DOHH2 (cell line): ENCODE measurements around the gene ZNF185.

Experiments
- H3F3A ChIP-seq: fragments of 200-600 bp; sonication (generic), shearing (Covaris generic); 2 replicates; pipeline ENCODE4 v1.6.0; 2016; ENCODE audit warnings: antibody characterized with exemption, mild to moderate bottlenecking; ENCODE audit not compliant: control insufficient read depth, insufficient read depth
- H3K27ac ChIP-seq: fragments of 200-600 bp; sonication (generic); 2 replicates; pipeline ENCODE4 v1.5.1; 2014; ENCODE audit warnings: low read depth, mild to moderate bottlenecking, low read length, moderate library complexity
- H3K27me3 ChIP-seq: fragments of 200-600 bp; sonication (generic); 2 replicates; pipeline ENCODE4 v1.6.1; 2014; ENCODE audit warnings: mild to moderate bottlenecking, low read length, mixed read lengths; ENCODE audit not compliant: control insufficient read depth
- H3K36me3 ChIP-seq: fragments of 200-600 bp; sonication (generic); 2 replicates; pipeline ENCODE4 v1.6.1; 2014; ENCODE audit warnings: mild to moderate bottlenecking, low read length, moderate library complexity, mixed read lengths; ENCODE audit not compliant: control insufficient read depth
- H3K4me1 ChIP-seq: fragments of 200-600 bp; sonication (generic); 2 replicates; pipeline ENCODE4 v1.6.1; 2014; ENCODE audit warnings: mild to moderate bottlenecking, low read length, mixed read lengths; ENCODE audit not compliant: control insufficient read depth
- H3K4me2 ChIP-seq: fragments of 200-600 bp; sonication (generic); 2 replicates; pipeline ENCODE4 v1.6.0; 2014; ENCODE audit warnings: mild to moderate bottlenecking, low read length, moderate library complexity
- H3K4me3 ChIP-seq: fragments of 200-600 bp; sonication (generic); 2 replicates; pipeline ENCODE4 v1.5.1; 2014; ENCODE audit warnings: mild to moderate bottlenecking, low read length, mixed read lengths
- H3K79me2 ChIP-seq: fragments of 200-600 bp; sonication (generic); 2 replicates; pipeline ENCODE4 v1.6.1; 2014; ENCODE audit warnings: mild to moderate bottlenecking, low read length, mixed read lengths; ENCODE audit not compliant: control insufficient read depth
- H3K9me2 ChIP-seq: fragments of 200-600 bp; sonication (generic); replicated peaks from 2 replicates; pipeline ENCODE4 v1.6.1; 2014; ENCODE audit warnings: mild to moderate bottlenecking, low read length, mixed read lengths; ENCODE audit not compliant: control insufficient read depth
- H3K9me3 ChIP-seq: fragments of 200-600 bp; sonication (generic); 2 replicates; pipeline ENCODE4 v1.6.1; 2014; ENCODE audit warnings: antibody characterized with exemption, low read length, mixed read lengths; ENCODE audit not compliant: control insufficient read depth, insufficient read depth
- H4K20me1 ChIP-seq: fragments of 200-600 bp; sonication (generic); 2 replicates; pipeline ENCODE4 v1.6.0; 2014; ENCODE audit warnings: low read depth, mild to moderate bottlenecking, antibody characterized with exemption, low read length, moderate library complexity; ENCODE audit not compliant: control insufficient read depth, insufficient read depth
- EZH2phosphoT487 ChIP-seq: fragments of 200-600 bp; sonication (generic); IDR thresholded peaks from 2 replicates; pipeline ENCODE4 v1.6.1; 2017; ENCODE audit warnings: borderline replicate concordance, mild to moderate bottlenecking, antibody characterized with exemption, low read length, moderate library complexity, mixed read lengths
- TF ChIP-seq, protein P1 (sequence below): fragments of 200-600 bp; sonication (generic); IDR thresholded peaks from one replicate; pipeline ENCODE4 v1.5.1; 2014; ENCODE audit warnings: antibody characterized with exemption, mild to moderate bottlenecking, low read depth, low read length; ENCODE audit not compliant: poor library complexity, severe bottlenecking

Gene ZNF185

DNA sequence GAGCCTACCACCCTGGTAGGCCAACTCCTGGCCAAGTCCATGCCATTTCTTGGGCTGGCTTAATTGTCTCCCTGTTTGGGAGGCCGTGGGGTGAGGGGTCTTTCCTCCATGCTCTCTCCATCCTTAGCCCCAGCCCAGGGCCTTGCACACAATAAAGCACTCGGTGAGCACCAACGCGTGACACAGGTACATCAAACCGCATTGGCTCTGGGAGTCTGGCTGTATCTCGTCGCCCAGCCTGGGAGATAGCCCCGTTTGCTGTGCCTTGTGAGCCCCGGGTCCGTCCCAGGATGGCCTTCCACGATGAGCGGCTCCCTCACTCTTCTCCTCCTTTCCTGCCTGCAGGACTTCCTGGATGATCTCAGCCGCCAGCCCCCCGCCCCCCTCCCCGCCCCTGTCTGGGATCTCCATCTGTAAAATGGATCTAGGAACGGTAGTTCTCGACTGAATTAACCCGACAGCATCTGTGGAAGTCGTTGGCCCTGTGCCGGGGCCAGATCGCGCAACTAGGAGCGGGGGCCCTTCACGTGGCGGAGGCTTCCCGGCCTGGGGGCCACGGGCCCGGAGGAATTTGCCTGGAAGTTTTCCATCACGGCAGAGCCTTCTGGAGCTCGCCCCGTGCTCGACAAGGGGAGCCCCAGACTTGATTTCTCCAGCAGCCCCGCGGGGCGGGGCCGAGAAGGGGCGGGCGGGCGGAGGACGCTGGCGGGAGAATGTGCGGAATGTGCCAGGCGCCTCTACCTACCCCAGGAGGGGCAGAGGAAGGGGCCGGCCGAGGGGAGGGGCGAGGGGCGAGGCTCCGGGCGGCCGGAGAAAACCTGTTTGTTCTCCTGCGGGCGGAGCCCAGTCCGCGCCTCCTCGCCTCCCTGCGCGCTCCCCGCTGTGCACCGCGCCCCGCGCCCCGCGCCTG is at the start of gene ZNF185:
TSS of gene ZNF185 (plus strand) at position 846 of the 910 bp plus-strand sequence. CDS start 16,423 bp downstream, outside the sequence.
- Histone ChIP-seq H3K36me3 (no peaks in the 10 kb centered on the region), H3K9me2 (no peaks in the 10 kb centered on the region), H4K20me1 (no peaks in the 10 kb centered on the region), H3K4me2 (no peak within 1 kb of the TSS), H3K27ac (no peak within 1 kb of the TSS), H3K79me2 (no peaks in the 10 kb centered on the region), H3F3A (no peaks in the 10 kb centered on the region), H3K9me3 (no peaks in the 10 kb centered on the region), H3K4me3 (no peak within 1 kb of the TSS), H3K27me3 (no peaks in the 10 kb centered on the region), H3K4me1 (no peaks in the 10 kb centered on the region)
- no peak for TF ChIP-seq EZH2phosphoT487
- TF ChIP-seq, protein P1, sequence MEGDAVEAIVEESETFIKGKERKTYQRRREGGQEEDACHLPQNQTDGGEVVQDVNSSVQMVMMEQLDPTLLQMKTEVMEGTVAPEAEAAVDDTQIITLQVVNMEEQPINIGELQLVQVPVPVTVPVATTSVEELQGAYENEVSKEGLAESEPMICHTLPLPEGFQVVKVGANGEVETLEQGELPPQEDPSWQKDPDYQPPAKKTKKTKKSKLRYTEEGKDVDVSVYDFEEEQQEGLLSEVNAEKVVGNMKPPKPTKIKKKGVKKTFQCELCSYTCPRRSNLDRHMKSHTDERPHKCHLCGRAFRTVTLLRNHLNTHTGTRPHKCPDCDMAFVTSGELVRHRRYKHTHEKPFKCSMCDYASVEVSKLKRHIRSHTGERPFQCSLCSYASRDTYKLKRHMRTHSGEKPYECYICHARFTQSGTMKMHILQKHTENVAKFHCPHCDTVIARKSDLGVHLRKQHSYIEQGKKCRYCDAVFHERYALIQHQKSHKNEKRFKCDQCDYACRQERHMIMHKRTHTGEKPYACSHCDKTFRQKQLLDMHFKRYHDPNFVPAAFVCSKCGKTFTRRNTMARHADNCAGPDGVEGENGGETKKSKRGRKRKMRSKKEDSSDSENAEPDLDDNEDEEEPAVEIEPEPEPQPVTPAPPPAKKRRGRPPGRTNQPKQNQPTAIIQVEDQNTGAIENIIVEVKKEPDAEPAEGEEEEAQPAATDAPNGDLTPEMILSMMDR: no peak

DNA sequence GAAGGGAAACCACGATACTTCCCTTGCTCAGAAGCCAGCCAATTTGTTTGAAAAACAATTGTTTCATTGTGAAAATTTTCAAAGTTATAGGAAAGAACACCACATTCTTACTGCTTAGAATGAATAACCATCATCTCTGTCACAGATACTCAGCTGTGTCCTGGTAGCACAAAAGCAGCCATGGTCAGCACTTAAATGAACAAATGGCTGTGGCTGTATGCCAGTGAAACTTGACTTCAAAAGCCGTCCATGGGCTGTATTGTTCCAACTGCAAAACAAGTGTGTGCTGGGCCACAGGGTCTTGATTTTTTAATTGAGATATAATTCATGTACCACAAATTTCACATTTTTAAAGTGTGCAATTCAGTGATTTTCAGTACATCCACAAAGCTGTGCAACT is 47.4 kb upstream of the ZNF185 start:
- TF ChIP-seq, protein P1: no peak
- TF ChIP-seq EZH2phosphoT487: no peak
- no peaks in the 10 kb centered on the region for H3K9me3 ChIP-seq
- H4K20me1 ChIP-seq: no peaks in the 10 kb centered on the region
- H3K4me1 ChIP-seq: no peaks in the 10 kb centered on the region
- no peak overlapping the region for H3K27ac ChIP-seq
- no peaks in the 10 kb centered on the region for H3K27me3 ChIP-seq
- H3K4me2 ChIP-seq: no peak overlapping the region
- H3K79me2 ChIP-seq: peaks cover 4% of the 10 kb centered on the region
- peaks cover 33% of the 10 kb centered on the region for H3K36me3 ChIP-seq
- H3K4me3 ChIP-seq: no peak overlapping the region
- no peaks in the 10 kb centered on the region for H3F3A ChIP-seq
- no peaks in the 10 kb centered on the region for H3K9me2 ChIP-seq

DNA sequence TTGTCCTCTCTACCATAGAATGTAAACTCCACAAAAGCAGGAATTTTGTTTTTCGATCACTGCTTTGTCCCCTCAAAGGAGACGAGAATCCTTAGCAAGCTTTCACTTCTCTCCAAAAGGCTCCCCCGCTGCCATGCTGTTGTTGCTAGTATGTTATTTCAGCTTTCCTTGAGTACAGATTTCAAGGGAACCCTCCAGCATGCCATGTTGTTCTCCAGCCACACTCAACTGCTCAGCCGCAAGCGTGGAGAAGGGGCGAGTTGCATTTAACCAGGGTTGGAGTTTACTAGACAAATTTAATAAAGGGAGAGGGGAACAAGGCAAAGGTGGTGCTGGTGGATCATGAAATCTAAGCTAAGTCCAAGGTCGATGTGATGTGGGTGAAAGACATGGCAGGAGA is 43.9 kb upstream of the ZNF185 start:
- Histone ChIP-seq H3F3A (no peaks in the 10 kb centered on the region), H4K20me1 (no peaks in the 10 kb centered on the region), H3K79me2 (no peaks in the 10 kb centered on the region), H3K36me3 (peaks cover 31% of the 10 kb centered on the region; the same call in 1 of the 2 replicates), H3K27ac (no peak overlapping the region), H3K9me3 (no peaks in the 10 kb centered on the region), H3K27me3 (no peaks in the 10 kb centered on the region), H3K4me2 (no peak overlapping the region), H3K9me2 (no peaks in the 10 kb centered on the region), H3K4me3 (no peak overlapping the region), H3K4me1 (no peaks in the 10 kb centered on the region)
- TF ChIP-seq, protein P1: no peak
- TF ChIP-seq EZH2phosphoT487: no peak
